K562 (cell line): ENCODE results near the gene CNKSR1. TPM values are rescaled to one million over a fixed set of nuclear protein-coding genes. Genes with fewer than 3 reads are reported as not detected.

ENCODE experiments used
- CBX3 ChIP-seq, 2 experiments: IDR thresholded peaks; 1 replicate in 1 of 2; 2 replicates in 1 of 2; pipeline ENCODE4 v1.6.1; 2012; ENCODE audit warnings: inconsistent platforms in 2 of 2, low read length in 2 of 2, borderline replicate concordance in 1 of 2, control low read depth in 1 of 2
- CBX5 ChIP-seq: IDR thresholded peaks from 2 replicates; pipeline ENCODE4 v1.6.1; 2014; ENCODE audit warnings: low read depth, borderline replicate concordance
- ELF1 ChIP-seq: fragments of 200-800 bp; sonication (Bioruptor generic); IDR thresholded peaks from 2 replicates; pipeline ENCODE4 v1.6.1; 2016; ENCODE audit warnings: missing genetic modification characterization, missing compliant biosample characterization
- FOS ChIP-seq: IDR thresholded peaks from 3 replicates; pipeline ENCODE4 v1.6.1; 2011; ENCODE audit not compliant: insufficient read length; ENCODE audit errors: extremely low read depth
- HDAC1 ChIP-seq, 2 experiments: fragments of 450-650 bp; IDR thresholded peaks; 2 replicates each; pipeline ENCODE4 v1.6.1; 2016 to 2017; ENCODE audit warnings: inconsistent platforms in 1 of 2, mild to moderate bottlenecking in 1 of 2, moderate library complexity in 1 of 2
- MCM3 ChIP-seq: fragments of 450-650 bp; IDR thresholded peaks from 2 replicates; pipeline ENCODE4 v1.6.1; 2016
- MECOM ChIP-seq: fragments of 250-450 bp; sonication (Bioruptor Pico); IDR thresholded peaks from 2 replicates; pipeline ENCODE4 v1.8.0; 2022; ENCODE audit warnings: inconsistent platforms
- NFRKB ChIP-seq: fragments of 450-650 bp; IDR thresholded peaks from 2 replicates; pipeline ENCODE4 v1.6.1; 2016; ENCODE audit warnings: low read depth
- PATZ1 ChIP-seq: fragments of 250-450 bp; sonication (Bioruptor Pico); IDR thresholded peaks from 2 replicates; pipeline ENCODE4 v1.5.0; 2020; ENCODE audit warnings: mild to moderate bottlenecking, borderline replicate concordance
- PHF8 ChIP-seq: fragments of 200-600 bp; sonication (generic); IDR thresholded peaks from 2 replicates; pipeline ENCODE4 v1.6.1; 2012; ENCODE audit warnings: mixed run types, mild to moderate bottlenecking, inconsistent platforms, low read length, moderate library complexity, borderline replicate concordance
- POLR2AphosphoS2 ChIP-seq: IDR thresholded peaks from 2 replicates; pipeline ENCODE4 v1.6.1; 2012; ENCODE audit warnings: low read length, improper control_type of control experiment
- POU5F1 ChIP-seq: fragments of 150-350 bp; IDR thresholded peaks from 2 replicates; pipeline ENCODE4 v1.6.1; 2014; ENCODE audit warnings: borderline replicate concordance, low read length, low read depth, mild to moderate bottlenecking; ENCODE audit not compliant: partially characterized antibody
- SLC30A9 ChIP-seq: fragments of 250-450 bp; sonication (Bioruptor Pico); IDR thresholded peaks from 2 replicates; pipeline ENCODE4 v1.8.0; 2022; ENCODE audit warnings: mild to moderate bottlenecking, moderate library complexity
- TARDBP ChIP-seq: fragments of 450-650 bp; IDR thresholded peaks from 2 replicates; pipeline ENCODE4 v1.6.1; 2016
- ZBTB12 ChIP-seq: fragments of 250-450 bp; sonication (Bioruptor Pico); IDR thresholded peaks from 2 replicates; pipeline ENCODE4 v1.4.0; 2020
- ZNF512 ChIP-seq: IDR thresholded peaks from 2 replicates; pipeline ENCODE4 v1.6.1; 2016; ENCODE audit warnings: missing genetic modification characterization, missing compliant biosample characterization
- ZNF583 ChIP-seq: fragments of 250-450 bp; sonication (Bioruptor Pico); IDR thresholded peaks from 2 replicates; pipeline ENCODE4 v1.4.0; 2020
- ZNF639 ChIP-seq, 2 experiments: fragments of 200-800 bp in 1 of 2; sonication (Bioruptor generic) in 1 of 2; sonication (generic) in 1 of 2; formaldehyde crosslinking in 1 of 2; IDR thresholded peaks in 1 of 2; conservative IDR thresholded peaks in 1 of 2; 2 replicates each; pipeline versions ENCODE4 v1.5.0 to v1.6.1; 2016 to 2020; ENCODE audit warnings: missing compliant biosample characterization in 1 of 2, missing genetic modification characterization in 1 of 2, missing genetic modification reagents in 1 of 2
- ZNF696 ChIP-seq: fragments of 250-450 bp; sonication (Bioruptor Pico); conservative IDR thresholded peaks from 2 replicates; pipeline ENCODE4 v1.4.0; 2020; ENCODE audit warnings: mild to moderate bottlenecking, moderate library complexity
- ZNF780A ChIP-seq: fragments of 250-450 bp; sonication (Bioruptor Pico); IDR thresholded peaks from 2 replicates; pipeline ENCODE4 v1.5.0; 2021; ENCODE audit warnings: mild to moderate bottlenecking
- ZNF830 ChIP-seq: fragments of 250-450 bp; sonication (Bioruptor Pico); IDR thresholded peaks from 2 replicates; pipeline ENCODE4 v1.5.0; 2021; ENCODE audit warnings: mild to moderate bottlenecking
- polyA plus RNA-seq, 8 experiments: library from polyadenylated mRNA; depleted of rRNA in 4 of 8; stranded (reverse) in 5 of 8; unstranded in 3 of 8; fragments of >200 nt; fragmentation: Nextera tagmentation in 2 of 8; fragmentation: Illumina TruSeq in 1 of 8; extraction: Ambion mirVana in 2 of 8; extraction: Trizol in 1 of 8; gene quantifications; 2 replicates each; pipeline versions ENCODE4 v1.2.1 to v1.2.3, GENCODE V29; 2011 to 2014; ENCODE audit warnings: inconsistent platforms in 1 of 8, missing spikeins in 1 of 8
- total RNA-seq, 7 experiments: library from RNA; depleted of rRNA in 6 of 7; stranded (reverse); fragments of >200 nt in 6 of 7; fragmentation: Illumina TruSeq in 2 of 7; extraction: Trizol in 2 of 7; gene quantifications; 2 replicates each; pipeline versions ENCODE4 v1.2.1 to v1.2.3, GENCODE V29; 2011 to 2021; ENCODE audit warnings: low replicate concordance in 1 of 7

CNKSR1 gene
- total and polyA plus RNA-seq, 9 of the 15 experiments (the other 6 are each of a cell fraction or from before 2014, with no cell fraction given): 0.03 to 2.8 (median 1.1) TPM

GRCh38 chr1:26161415-26162219, 15.7 kb upstream of the CNKSR1 start (continued):
- peak in 1 of 2 experiments; percentile 97; a peak in 2 of 4 replicates for TF ChIP-seq ZNF639 (CRISPR knock-in tag; conservative IDR thresholded peaks at IDR 0.05 in 1 of 2, IDR thresholded peaks at IDR 0.05 in 1 of 2)
- TF ChIP-seq ZNF583 (CRISPR knock-in tag): peak; percentile 81; the same call in 1 of the 2 replicates
- TF ChIP-seq TARDBP: peak; percentile 11; the same call in 1 of the 2 replicates
- TF ChIP-seq FOS: no peak
- TF ChIP-seq NFRKB: peak; percentile 25; the same call in 1 of the 2 replicates
- peak; percentile 81 for TF ChIP-seq ELF1 (tag)
- no peak for TF ChIP-seq ZNF512 (tag)
- peak; percentile 92 for TF ChIP-seq PHF8
- TF ChIP-seq CBX5: no peak
- no peak for TF ChIP-seq SLC30A9 (CRISPR knock-in tag)
- TF ChIP-seq ZNF696 (CRISPR knock-in tag): no peak
- 0 out of 4 replicates have a peak, but pooled peaks of 1 of the 2 experiments have one; percentile 55 for TF ChIP-seq HDAC1 (IDR thresholded peaks at IDR 0.05)
- no peak for TF ChIP-seq MCM3
- TF ChIP-seq MECOM (CRISPR knock-in tag): peak; percentile 59; the same call in 1 of the 2 replicates
- 0 out of 3 replicates have a peak, but pooled peaks of 1 of the 2 experiments have one; percentile 74 for TF ChIP-seq CBX3 (IDR thresholded peaks at IDR 0.05; ENCODE audit: borderline replicate concordance in 1 of 2, low read length in 2 of 2)
- no peak for TF ChIP-seq PATZ1 (CRISPR knock-in tag)
- 0 out of 2 replicates have a peak, but pooled peaks have one; percentile 24 for TF ChIP-seq ZBTB12 (CRISPR knock-in tag)
- no peak for TF ChIP-seq ZNF780A (CRISPR knock-in tag)
- TF ChIP-seq POLR2AphosphoS2: no peak
- no peak for TF ChIP-seq POU5F1
- no peak for TF ChIP-seq ZNF830 (CRISPR knock-in tag)
